GM04503 (cell line): Measurements from ENCODE around the gene ZNF3.

Experiments used
- DNase-seq: peaks from one replicate; pipeline ENCODE4 v3.0.0-alpha.2; 2012; ENCODE audit warnings: low read depth

Gene ZNF3

DNA sequence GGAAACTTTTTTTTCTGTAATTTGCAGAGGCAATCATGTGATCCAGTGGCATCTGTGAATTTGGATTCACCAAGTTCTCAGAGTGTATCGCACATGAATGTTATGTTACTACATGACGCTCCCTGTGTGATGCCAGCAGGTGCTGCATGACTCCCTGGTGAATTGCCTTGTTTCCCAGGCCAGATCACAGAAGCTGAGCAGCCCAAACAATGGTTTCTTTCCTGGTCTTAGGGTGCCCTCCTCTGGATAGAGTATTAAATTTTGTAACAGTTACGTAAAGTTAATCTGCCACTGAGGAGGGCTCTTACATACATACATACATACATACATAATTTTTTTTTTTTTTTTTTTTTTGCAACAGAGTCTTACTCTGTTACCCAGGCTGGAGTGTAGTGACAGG lies 28.3 kb downstream of the ZNF3 start:
- no peak for DNase-seq

DNA sequence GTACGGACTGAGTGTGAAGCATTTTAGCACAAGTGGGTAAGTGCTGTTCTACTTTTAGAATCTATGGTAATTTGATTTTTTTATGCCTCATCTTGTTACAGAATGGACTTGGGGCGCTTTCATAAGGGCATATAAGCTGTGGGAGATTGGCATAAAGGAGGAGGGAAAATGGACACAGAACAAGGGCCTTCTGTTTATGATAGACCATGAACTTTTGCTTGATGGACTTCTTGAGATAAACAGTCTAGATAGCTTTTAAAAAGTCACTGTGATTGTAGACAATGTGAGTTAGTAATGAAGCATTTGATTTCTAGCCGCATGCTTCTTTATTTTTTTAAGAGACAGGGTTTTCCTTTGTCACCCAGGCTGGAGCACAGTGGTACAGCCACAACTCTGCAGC lies 29.9 kb downstream of the ZNF3 start:
- DNase-seq: no peak

DNA sequence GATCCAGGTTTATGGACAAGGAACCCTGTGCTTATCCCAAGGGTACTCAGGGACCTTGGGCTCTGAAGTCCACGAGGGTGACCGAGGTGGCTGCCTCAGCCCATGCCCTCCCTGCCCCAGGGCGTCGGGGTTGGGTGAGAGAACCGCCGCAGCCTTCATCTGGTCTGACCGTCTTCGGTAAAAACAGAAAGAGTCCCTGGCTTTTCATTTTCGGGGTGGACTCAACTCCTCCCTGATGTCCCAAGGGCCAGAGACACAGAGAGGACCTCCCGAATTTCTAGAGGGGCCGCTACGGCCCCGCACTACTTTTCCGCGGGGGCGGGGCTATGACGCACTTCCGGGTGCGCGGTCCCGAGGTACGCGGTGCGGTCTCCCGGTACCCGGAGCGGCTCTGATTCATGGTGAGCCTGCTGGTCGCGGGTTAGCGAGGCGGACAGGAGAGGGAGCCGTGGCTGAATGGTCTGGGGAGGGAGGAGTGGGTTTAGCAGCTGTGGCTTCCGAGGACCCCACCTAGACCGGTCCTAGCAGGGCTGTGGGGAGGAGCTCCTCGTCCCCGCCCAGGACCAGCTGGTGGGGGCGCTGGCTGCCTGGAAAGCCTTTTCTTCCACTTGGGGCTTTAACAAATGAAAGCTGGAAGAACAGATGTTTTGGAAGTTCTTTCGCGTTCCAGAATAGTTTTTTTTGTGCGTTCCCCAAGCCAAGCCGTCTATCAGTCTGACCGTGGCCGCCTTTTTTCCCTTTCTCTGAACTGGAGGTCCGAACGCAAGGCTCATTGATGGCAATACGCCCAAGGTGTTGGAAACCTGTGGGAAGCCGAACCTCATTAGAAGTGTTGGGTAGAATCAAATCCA lies 31.9 kb downstream of the ZNF3 start, which contains the start of gene ZSCAN21:
Gene ZSCAN21 (plus strand): TSS at position 334 of the 851 bp plus-strand sequence. CDS start 7,233 bp downstream, outside the sequence.
- DNase-seq: peak; percentile 42

DNA sequence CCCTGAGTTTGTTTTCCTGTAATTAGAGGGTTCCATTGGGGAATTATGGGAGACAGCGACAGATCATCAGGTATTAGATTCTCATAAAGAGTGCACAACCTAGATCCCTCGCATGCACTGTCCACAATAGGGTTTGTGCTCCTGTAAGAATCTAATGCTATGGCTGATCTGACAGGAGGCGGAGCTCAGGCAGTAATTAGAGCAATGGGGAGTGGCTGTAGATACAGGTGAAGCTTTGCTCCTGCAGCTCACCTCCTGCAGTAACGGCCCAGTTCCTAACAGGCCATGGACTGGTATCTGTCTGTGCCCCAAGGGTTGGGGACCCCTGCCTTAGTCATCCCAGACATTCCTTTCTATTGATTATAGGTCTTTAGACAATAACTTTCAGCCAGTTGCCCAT lies 32.8 kb downstream of the ZNF3 start:
- DNase-seq: no peak

DNA sequence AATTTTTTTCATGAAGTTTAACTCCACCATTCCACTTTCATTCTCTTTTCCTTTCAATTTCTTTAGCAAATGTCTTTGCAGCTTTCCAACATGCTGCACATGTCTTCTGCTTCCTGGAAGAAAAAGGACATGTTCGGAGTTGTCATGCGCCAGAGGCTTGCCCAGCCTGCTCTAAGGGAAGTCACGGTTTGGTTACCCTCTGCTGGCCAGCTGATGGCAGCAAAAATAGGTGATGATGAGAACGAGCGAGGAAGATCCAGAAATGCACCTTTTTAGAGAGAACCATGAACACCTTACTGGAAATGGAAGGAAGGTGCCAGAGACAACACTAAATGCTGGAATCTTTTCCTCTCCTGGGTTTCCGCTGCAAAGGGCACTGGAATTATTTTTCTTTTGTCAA lies 36.8 kb downstream of the ZNF3 start:
- DNase-seq: no peak

DNA sequence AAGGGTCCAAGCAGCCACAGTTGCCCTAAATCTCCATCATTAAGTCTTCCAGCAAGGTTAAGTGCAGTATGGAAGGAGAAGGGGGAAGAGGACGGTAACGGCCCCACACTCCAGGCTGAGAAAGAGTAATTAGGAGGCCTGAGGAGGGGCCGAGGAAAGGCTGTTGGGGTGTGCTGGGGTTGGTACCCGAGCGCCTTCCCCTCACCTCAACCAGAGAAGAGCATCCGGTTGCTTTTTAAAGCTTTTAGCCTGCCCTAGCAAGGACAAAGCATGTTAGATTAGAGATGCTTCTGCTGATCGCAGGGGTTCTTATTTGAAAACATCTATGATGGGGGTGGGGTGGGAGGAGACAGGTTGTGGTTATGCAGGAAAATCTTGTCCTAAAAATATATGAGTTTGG lies 40.9 kb downstream of the ZNF3 start:
- DNase-seq: no peak

DNA sequence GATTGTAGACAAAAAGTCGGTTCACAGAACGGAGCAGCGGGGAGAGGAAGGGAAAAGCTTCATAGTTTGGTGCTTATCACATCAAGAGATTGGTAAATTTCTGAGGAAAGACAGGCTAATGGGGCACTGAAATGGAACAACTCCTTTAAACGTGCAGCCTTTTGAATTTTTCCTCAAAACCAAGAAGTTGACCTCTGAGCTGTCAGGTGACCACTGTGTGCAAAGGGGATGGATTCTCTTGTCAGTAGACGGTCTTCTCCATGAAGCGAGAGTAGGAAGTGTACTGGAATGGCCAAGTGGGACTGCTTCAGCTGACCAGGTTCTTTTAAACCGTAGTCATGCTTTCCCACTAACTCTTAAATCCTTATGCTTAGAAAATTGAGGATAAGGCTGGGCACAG lies 43.2 kb downstream of the ZNF3 start:
- no peak for DNase-seq

DNA sequence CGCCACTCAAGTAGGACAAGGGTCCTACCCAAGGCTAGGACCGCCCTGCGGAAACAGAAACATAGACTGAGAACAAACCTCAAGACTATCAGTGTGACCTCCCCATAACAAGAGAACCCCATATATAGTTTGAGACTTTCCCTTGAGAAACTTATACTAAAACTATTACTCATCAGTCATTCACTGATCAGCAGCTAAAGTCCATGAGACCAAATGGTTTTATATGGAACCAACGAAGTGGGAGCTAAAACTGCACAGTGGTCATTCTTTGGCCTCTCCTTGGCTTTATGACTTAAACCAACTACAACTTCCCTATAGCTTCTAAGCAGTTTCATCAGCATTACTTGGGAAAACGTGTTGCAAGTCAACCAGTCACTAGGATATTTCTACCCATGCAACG lies 45.6 kb downstream of the ZNF3 start:
- no peak for DNase-seq

DNA sequence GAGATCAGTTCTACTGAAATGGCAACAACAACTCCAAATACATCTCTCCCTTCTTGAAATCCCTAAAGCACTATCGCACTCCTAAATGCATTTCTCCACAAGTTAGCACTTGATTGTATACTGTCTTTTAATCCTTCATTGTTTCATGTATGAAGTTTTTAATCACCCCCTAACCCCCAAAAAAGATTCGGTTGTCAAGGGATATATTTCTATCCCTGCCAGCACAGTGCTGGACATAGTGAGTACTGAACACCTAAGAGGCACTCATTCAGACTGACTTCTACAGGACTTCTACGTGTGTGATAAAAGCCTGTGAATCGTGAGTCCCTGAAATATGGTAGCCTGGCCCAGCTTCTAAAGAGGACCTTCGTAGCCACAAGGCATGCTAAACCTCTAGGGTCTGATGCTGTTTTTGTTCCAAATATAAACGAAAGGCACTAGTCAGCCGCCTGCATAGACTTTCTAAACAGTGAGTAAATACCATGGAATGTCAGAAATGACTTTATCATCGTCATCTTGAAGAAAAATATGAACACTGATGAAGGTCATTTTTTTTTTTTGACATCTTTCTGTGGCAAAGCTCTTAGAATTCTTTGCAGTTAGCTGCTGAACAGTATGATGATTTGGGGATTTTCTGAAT lies 46.5 kb downstream of the ZNF3 start:
- DNase-seq: peak; percentile 92

DNA sequence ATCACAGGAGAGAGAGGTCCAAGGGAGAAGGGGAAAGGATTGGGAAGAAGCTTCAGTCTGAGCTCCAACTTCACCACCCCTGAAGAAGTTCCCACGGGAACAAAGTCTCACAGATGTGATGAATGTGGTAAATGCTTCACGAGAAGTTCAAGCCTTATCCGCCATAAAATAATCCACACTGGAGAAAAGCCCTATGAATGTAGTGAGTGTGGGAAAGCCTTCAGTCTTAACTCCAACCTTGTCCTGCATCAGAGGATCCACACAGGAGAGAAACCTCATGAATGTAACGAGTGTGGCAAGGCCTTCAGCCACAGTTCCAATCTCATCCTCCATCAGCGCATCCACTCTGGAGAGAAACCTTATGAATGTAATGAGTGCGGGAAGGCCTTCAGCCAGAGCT lies 48.0 kb downstream of the ZNF3 start:
- DNase-seq: no peak

DNA sequence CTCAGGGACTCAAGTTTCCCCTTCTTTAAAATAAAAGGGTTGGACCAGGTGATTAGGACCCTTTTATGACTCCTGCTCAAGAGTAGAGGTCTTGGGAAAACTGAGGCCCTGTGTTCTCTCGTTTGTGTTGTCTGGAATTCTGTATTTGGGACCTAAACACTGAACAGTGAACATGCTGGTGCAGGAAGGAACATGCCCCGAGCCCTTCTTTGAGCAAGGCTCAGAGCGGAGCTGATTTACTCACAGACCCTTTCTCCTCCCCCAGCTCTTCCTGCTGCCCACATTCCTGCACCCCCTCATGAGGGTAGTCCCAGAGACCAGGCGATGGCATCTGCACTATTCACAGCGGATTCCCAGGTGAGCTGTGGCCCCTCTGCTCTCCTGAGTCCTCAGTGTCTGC lies 51.9 kb downstream of the ZNF3 start:
- no peak for DNase-seq

DNA sequence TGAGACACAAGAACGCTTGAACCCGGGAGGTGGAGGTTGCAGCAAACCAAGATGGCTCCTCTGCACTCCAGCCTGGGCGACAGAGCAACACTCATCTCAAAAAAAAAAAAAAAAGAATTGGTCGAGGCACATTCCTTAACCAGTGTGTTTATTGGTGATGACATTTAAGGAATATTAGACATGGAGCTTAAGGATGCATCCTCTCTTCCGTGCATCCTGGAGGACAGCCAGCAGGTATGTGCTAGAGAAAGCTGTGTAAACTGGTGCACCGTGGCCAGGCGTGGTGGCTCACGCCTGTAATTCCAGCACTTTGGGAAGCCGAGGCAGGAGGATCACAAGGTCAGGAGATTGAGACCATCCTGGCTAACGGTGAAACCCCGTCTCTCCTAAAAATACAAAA lies 54.3 kb downstream of the ZNF3 start:
- DNase-seq: no peak

DNA sequence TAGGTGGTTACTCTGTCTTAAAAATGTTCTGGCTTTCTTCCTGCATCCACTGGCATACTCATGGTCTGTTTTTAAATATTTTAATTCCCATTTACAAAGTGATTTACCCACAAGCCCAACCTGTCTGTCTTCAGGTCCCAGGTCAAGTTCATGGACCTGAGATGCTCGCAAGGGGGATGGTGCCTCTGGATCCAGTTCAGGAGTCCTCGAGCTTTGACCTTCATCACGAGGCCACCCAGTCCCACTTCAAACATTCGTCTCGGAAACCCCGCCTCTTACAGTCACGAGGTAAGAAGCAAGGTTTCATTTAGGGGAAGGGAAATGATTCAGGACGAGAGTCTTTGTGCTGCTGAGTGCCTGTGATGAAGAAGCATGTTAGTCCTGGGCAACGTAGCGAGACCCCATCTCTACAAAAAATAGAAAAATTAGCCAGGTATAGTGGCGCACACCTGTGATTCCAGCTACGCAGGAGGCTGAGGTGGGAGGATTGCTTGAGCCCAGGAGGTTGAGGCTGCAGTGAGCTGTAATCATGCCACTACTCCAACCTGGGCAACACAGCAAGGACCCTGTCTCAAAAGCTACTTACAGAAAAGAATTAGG lies 57.4 kb downstream of the ZNF3 start:
- no peak for DNase-seq

DNA sequence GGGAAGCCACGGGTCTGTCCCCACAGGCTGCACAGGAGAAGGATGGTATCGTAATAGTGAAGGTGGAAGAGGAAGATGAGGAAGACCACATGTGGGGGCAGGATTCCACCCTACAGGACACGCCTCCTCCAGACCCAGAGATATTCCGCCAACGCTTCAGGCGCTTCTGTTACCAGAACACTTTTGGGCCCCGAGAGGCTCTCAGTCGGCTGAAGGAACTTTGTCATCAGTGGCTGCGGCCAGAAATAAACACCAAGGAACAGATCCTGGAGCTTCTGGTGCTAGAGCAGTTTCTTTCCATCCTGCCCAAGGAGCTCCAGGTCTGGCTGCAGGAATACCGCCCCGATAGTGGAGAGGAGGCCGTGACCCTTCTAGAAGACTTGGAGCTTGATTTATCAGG lies 58.0 kb downstream of the ZNF3 start:
- no peak for DNase-seq

DNA sequence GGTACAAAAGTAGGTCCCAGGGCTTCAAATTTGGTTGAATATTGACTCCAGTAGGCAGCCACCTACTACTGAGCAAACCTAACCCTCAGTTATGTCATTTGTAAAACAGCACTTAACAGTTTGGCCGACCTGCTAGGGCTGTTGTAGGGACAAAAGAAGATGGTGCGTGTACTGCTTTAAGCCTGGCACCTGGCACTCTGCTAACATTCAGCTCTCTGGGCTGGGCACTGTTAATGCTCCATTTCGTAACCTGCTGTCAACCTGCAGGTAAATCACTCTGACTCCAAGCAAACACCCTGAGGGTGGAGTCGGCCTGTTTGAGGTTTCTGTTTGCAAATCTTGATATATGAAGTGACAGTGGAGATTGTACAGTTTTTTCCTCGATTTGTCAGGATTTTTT lies 58.9 kb downstream of the ZNF3 start:
- no peak for DNase-seq

DNA sequence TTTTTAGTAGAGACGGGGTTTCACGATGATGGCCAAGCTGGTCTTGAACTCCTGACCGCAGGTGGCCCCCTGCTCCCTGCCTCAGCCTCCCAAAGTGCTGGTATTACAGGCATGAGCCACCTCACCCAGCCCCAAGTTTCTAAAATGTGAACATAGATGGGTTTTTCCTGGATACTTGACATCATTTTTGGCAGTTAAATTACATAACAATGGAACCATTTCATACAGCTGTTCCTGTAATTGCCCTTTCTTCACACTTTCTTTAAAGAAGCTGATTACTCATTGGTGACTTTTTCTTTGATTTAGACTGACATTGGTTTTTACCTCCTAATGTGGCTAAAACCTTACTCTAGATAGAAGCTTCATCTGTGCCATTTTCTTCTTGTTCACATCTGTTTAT lies 60.2 kb downstream of the ZNF3 start:
- DNase-seq: no peak
